GM21367 (cell line): ENCODE data around the gene CTXND2.
"Not testable (repeated sequence)": the region's sequence is repeated elsewhere in the genome, so short reads cannot be mapped to it uniquely, and the experiment has no call there.

Source experiments
- ATAC-seq: cut with Tn5 transposase; IDR thresholded peaks from one replicate; pipeline ENCODE4 v1.9.1; 2021; ENCODE audit not compliant: unreplicated experiment

The CTXND2 gene

GRCh38 chr1:150887018-150887417, at the start of gene CTXND2:
CTXND2 (plus strand) TSS chr1:150887136; CDS start chr1:150912315, 25,179 bp downstream.
- no peak for ATAC-seq

GRCh38 chr1:150840850-150841249, 46.1 kb upstream of the CTXND2 start:
- not testable (repeated sequence) for ATAC-seq

- no peak for ATAC-seq
These were observed 45.3 kb upstream of the CTXND2 start for GRCh38 chr1:150841626-150842025.

GRCh38 chr1:150842343-150842742, 44.6 kb upstream of the CTXND2 start:
- ATAC-seq: no peak

- ATAC-seq: no peak
These were observed 44.0 kb upstream of the CTXND2 start for GRCh38 chr1:150842964-150843363.

GRCh38 chr1:150843474-150843873, 43.5 kb upstream of the CTXND2 start:
- ATAC-seq: no peak

GRCh38 chr1:150846473-150847146, 40.3 kb upstream of the CTXND2 start:
- ATAC-seq: no peak

- ATAC-seq: not testable (repeated sequence)
These were observed 36.1 kb upstream of the CTXND2 start for GRCh38 chr1:150850801-150851362.

- ATAC-seq: not testable (repeated sequence)
These were observed 34.2 kb upstream of the CTXND2 start for GRCh38 chr1:150852734-150853133.

GRCh38 chr1:150863724-150864123, 23.2 kb upstream of the CTXND2 start:
- no peak for ATAC-seq

- not testable (repeated sequence) for ATAC-seq
These were observed 22.7 kb upstream of the CTXND2 start for GRCh38 chr1:150864200-150864599.

GRCh38 chr1:150869683-150870082, 17.3 kb upstream of the CTXND2 start:
- ATAC-seq: no peak

- ATAC-seq: no peak
These were observed 14.4 kb upstream of the CTXND2 start for GRCh38 chr1:150872572-150872971.

GRCh38 chr1:150873521-150873920, 13.4 kb upstream of the CTXND2 start:
- no peak for ATAC-seq

- ATAC-seq: no peak
These were observed 12.3 kb upstream of the CTXND2 start for GRCh38 chr1:150874455-150875196.

GRCh38 chr1:150875197-150876118, 11.5 kb upstream of the CTXND2 start:
- ATAC-seq: no peak

- peak; percentile 16 for ATAC-seq
These were observed 10.8 kb upstream of the CTXND2 start for GRCh38 chr1:150876119-150876454.

- ATAC-seq: not testable (repeated sequence)
These were observed 8.0 kb upstream of the CTXND2 start for GRCh38 chr1:150878931-150879330.

- no peak for ATAC-seq
These were observed 5.4 kb upstream of the CTXND2 start for GRCh38 chr1:150881331-150882070.

- ATAC-seq: not testable (repeated sequence)
These were observed 3.8 kb upstream of the CTXND2 start for GRCh38 chr1:150883121-150883520.
